ENCODE results near the gene LCN12. TPM values are rescaled to one million over a fixed set of nuclear protein-coding genes. Genes with fewer than 3 reads are reported as not detected.

LCN12 gene
- total and polyA plus RNA-seq, 7 donors: 1.2 to 3.0 TPM; not detected in 5

- WGBS, 2 donors: 88 to 91% methylated on average over 11 of the region's 11 CpGs
- DNase-seq: no peak
- Histone ChIP-seq H3K36me3 (no peaks in the 10 kb centered on the region), H3K9me3 (no peaks in the 10 kb centered on the region), H3K27me3 (peaks cover 0 to 7% (median 0%) of the 10 kb centered on the region in 3 donors), H3K27ac (no peak overlapping the region), H3K4me1 (peaks cover 0 to 5% (median 3%) of the 10 kb centered on the region in 4 donors), H3K4me3 (no peak overlapping the region)
- intact Hi-C loops (cut with DNase I): no loop called here
- TF ChIP-seq EP300 (IDR thresholded peaks at IDR 0.05) (no peak), CTCF (IDR thresholded peaks at IDR 0.05) (no peak), POLR2A (IDR thresholded peaks at IDR 0.05) (no peak), POLR2AphosphoS5 (IDR thresholded peaks at IDR 0.05) (no peak)
These were observed 10.7 kb downstream of the LCN12 start for GRCh38 chr9:136962701-136963248.

- DNase-seq: no peak
- Histone ChIP-seq H3K4me1 (peaks cover 0 to 5% (median 3%) of the 10 kb centered on the region in 4 donors), H3K27me3 (peaks cover 0 to 10% (median 0%) of the 10 kb centered on the region in 3 donors), H3K36me3 (no peaks in the 10 kb centered on the region), H3K27ac (no peak overlapping the region), H3K9me3 (no peaks in the 10 kb centered on the region), H3K4me3 (no peak overlapping the region)
- intact Hi-C loops (cut with DNase I): no loop called here
- 90 to 93% methylated on average over 15 of the region's 15 CpGs for WGBS, 2 donors
- TF ChIP-seq EP300 (IDR thresholded peaks at IDR 0.05): no peak
- no peak for TF ChIP-seq CTCF (IDR thresholded peaks at IDR 0.05)
- no peak for TF ChIP-seq POLR2AphosphoS5 (IDR thresholded peaks at IDR 0.05)
- no peak for TF ChIP-seq POLR2A (IDR thresholded peaks at IDR 0.05)
These were observed 11.3 kb downstream of the LCN12 start for GRCh38 chr9:136963341-136963740.

GRCh38 chr9:136963751-136964150 is 11.7 kb downstream of the LCN12 start:
- Histone ChIP-seq H3K4me3 (no peak overlapping the region), H3K4me1 (peaks cover 0 to 5% (median 3%) of the 10 kb centered on the region in 4 donors), H3K9me3 (no peaks in the 10 kb centered on the region), H3K36me3 (no peaks in the 10 kb centered on the region), H3K27ac (no peak overlapping the region), H3K27me3 (peaks cover 0 to 15% (median 0%) of the 10 kb centered on the region in 3 donors)
- intact Hi-C loops (cut with DNase I): no loop called here
- 84 to 88% methylated on average over 12 of the region's 12 CpGs for WGBS, 2 donors
- DNase-seq: no peak
- TF ChIP-seq EP300 (IDR thresholded peaks at IDR 0.05): no peak
- TF ChIP-seq POLR2AphosphoS5 (IDR thresholded peaks at IDR 0.05): no peak
- no peak for TF ChIP-seq CTCF (IDR thresholded peaks at IDR 0.05)
- no peak for TF ChIP-seq POLR2A (IDR thresholded peaks at IDR 0.05)

- TF ChIP-seq EP300 (IDR thresholded peaks at IDR 0.05): no peak
- TF ChIP-seq POLR2A (IDR thresholded peaks at IDR 0.05): no peak
- TF ChIP-seq POLR2AphosphoS5 (IDR thresholded peaks at IDR 0.05): no peak
- no peak for TF ChIP-seq CTCF (IDR thresholded peaks at IDR 0.05)
- intact Hi-C loops (cut with DNase I): no loop called here
- Histone ChIP-seq H3K9me3 (no peaks in the 10 kb centered on the region), H3K27ac (no peak overlapping the region), H3K4me3 (no peak overlapping the region), H3K36me3 (no peaks in the 10 kb centered on the region), H3K4me1 (peaks cover 0 to 5% (median 3%) of the 10 kb centered on the region in 4 donors), H3K27me3 (peaks cover 0 to 19% (median 0%) of the 10 kb centered on the region in 3 donors)
- WGBS, 2 donors: 16 to 64% methylated on average over 22 of the region's 22 CpGs
- DNase-seq: no peak
These were observed 12.2 kb downstream of the LCN12 start for GRCh38 chr9:136964171-136964689.
